HG02943 (cell line): ENCODE data around the gene APBB2.

Source experiments
- ATAC-seq: cut with Tn5 transposase; IDR thresholded peaks from one replicate; pipeline ENCODE4 v1.9.1; 2021; ENCODE audit warnings: mild to moderate bottlenecking, low read depth, moderate library complexity; ENCODE audit not compliant: unreplicated experiment

The APBB2 gene

GRCh38 chr4:41214136-41214824 is at the start of gene APBB2:
TSS of gene APBB2 (minus strand) at chr4:41214542. CDS start at chr4:41033254, 181,288 bp downstream.
- ATAC-seq, result peak; percentile 52

GRCh38 chr4:41262198-41262597 is 47.9 kb upstream of the APBB2 start:
- ATAC-seq, result no peak

- no peak for ATAC-seq
Measured at GRCh38 chr4:41260116-41260733, 45.9 kb upstream of the APBB2 start.

- no peak for ATAC-seq
Measured at GRCh38 chr4:41258783-41259182, 44.4 kb upstream of the APBB2 start.

- ATAC-seq, result no peak
Measured at GRCh38 chr4:41257906-41258305, 43.6 kb upstream of the APBB2 start.

GRCh38 chr4:41257257-41257901 is 43.0 kb upstream of the APBB2 start:
- ATAC-seq, result no peak

GRCh38 chr4:41256740-41257256 is 42.5 kb upstream of the APBB2 start, which contains the start of gene UCHL1:
TSS of gene UCHL1 (plus strand) at chr4:41256928. CDS start at chr4:41256977, 49 bp downstream.
- ATAC-seq, result no peak

GRCh38 chr4:41256131-41256739 is 41.9 kb upstream of the APBB2 start:
- no peak for ATAC-seq

GRCh38 chr4:41245983-41246382 is 31.6 kb upstream of the APBB2 start:
- no peak for ATAC-seq

GRCh38 chr4:41241919-41242318 is 27.6 kb upstream of the APBB2 start:
- ATAC-seq, result no peak

- no peak for ATAC-seq
Measured at GRCh38 chr4:41236508-41236907, 22.2 kb upstream of the APBB2 start.

GRCh38 chr4:41236032-41236431 is 21.7 kb upstream of the APBB2 start:
- ATAC-seq, result no peak

GRCh38 chr4:41232856-41233255 is 18.5 kb upstream of the APBB2 start:
- ATAC-seq, result no peak

- ATAC-seq, result no peak
Measured at GRCh38 chr4:41232406-41232805, 18.1 kb upstream of the APBB2 start.

GRCh38 chr4:41227902-41228301 is 13.6 kb upstream of the APBB2 start:
- no peak for ATAC-seq

GRCh38 chr4:41221850-41222645 is 7.7 kb upstream of the APBB2 start:
- ATAC-seq, result no peak

- ATAC-seq, result no peak
Measured at GRCh38 chr4:41219421-41219950, 5.1 kb upstream of the APBB2 start.

GRCh38 chr4:41218703-41219102 is 4.4 kb upstream of the APBB2 start:
- no peak for ATAC-seq

- no peak for ATAC-seq
Measured at GRCh38 chr4:41217374-41217773, 3.0 kb upstream of the APBB2 start.

GRCh38 chr4:41217020-41217333 is 2.6 kb upstream of the APBB2 start:
- ATAC-seq, result no peak
